Liver (tissue), 9 donors: Measurements from ENCODE around the gene MAB21L4. TPM values are rescaled to one million over a fixed set of nuclear protein-coding genes. Genes with fewer than 3 reads are reported as not detected.

Source experiments
- DNase-seq: peaks from one replicate; pipeline ENCODE4 v3.0.0-alpha.2; 2017; ENCODE audit warnings: low spot score
- H3K27ac ChIP-seq, 2 donors: one replicate each; pipeline ENCODE4 v1.7.0; 2013; ENCODE audit warnings: inconsistent platforms in 2 of 2, low read length in 2 of 2, control low read depth in 1 of 2, low read depth in 1 of 2, mild to moderate bottlenecking in 1 of 2
- H3K27me3 ChIP-seq, 4 donors: one replicate each; pipeline versions ENCODE4 v1.6.1 to v1.7.0; 2013; ENCODE audit warnings: low read length in 3 of 4, inconsistent platforms in 1 of 4, mild to moderate bottlenecking in 1 of 4, moderate library complexity in 1 of 4; ENCODE audit not compliant: control insufficient read depth in 4 of 4, insufficient read depth in 4 of 4
- H3K36me3 ChIP-seq, 4 donors: one replicate each; pipeline versions ENCODE4 v1.6.1 to v1.7.0; 2013; ENCODE audit warnings: low read length in 3 of 4, mild to moderate bottlenecking in 3 of 4, low read depth in 1 of 4, moderate library complexity in 1 of 4; ENCODE audit not compliant: control insufficient read depth in 4 of 4, insufficient read depth in 3 of 4
- H3K4me1 ChIP-seq, 4 donors: one replicate each; pipeline versions ENCODE4 v1.6.1 to v1.7.0; 2013; ENCODE audit warnings: low read length in 3 of 4, mild to moderate bottlenecking in 3 of 4, moderate library complexity in 1 of 4; ENCODE audit not compliant: control insufficient read depth in 4 of 4, insufficient read depth in 4 of 4
- H3K4me3 ChIP-seq, 3 donors: one replicate each; pipeline versions ENCODE4 v1.6.1 to v1.7.0; 2013; ENCODE audit warnings: low read length in 3 of 3, control low read depth in 1 of 3, low read depth in 1 of 3, mild to moderate bottlenecking in 1 of 3
- H3K9ac ChIP-seq, 2 donors: one replicate each; pipeline ENCODE4 v1.7.0; 2013; ENCODE audit warnings: low read length in 2 of 2, mild to moderate bottlenecking in 2 of 2, moderate library complexity in 2 of 2, control low read depth in 1 of 2, low read depth in 1 of 2
- H3K9me3 ChIP-seq, 4 donors: one replicate each; pipeline versions ENCODE4 v1.6.1 to v1.7.0; 2013; ENCODE audit warnings: low read length in 3 of 4; ENCODE audit not compliant: control insufficient read depth in 4 of 4
- EGR1 ChIP-seq, 2 donors: IDR thresholded peaks; 2 replicates each; pipeline ENCODE4 v1.6.1; 2016 to 2018; ENCODE audit warnings: antibody characterized with exemption in 2 of 2, low read depth in 2 of 2
- FOXA1 ChIP-seq: IDR thresholded peaks from 2 replicates; pipeline ENCODE4 v1.6.1; 2016; ENCODE audit warnings: antibody characterized with exemption
- FOXA2 ChIP-seq: IDR thresholded peaks from 2 replicates; pipeline ENCODE4 v1.6.1; 2016; ENCODE audit warnings: antibody characterized with exemption
- GABPA ChIP-seq, 2 donors: IDR thresholded peaks in 1 of 2; conservative IDR thresholded peaks in 1 of 2; 2 replicates each; pipeline ENCODE4 v1.6.1; 2016; ENCODE audit warnings: antibody characterized with exemption in 2 of 2, mild to moderate bottlenecking in 1 of 2, moderate library complexity in 1 of 2
- HNF4A ChIP-seq, 2 donors: conservative IDR thresholded peaks; 2 replicates each; pipeline ENCODE4 v1.6.1; 2016; ENCODE audit warnings: antibody characterized with exemption in 2 of 2, mild to moderate bottlenecking in 2 of 2
- HNF4G ChIP-seq: IDR thresholded peaks from 2 replicates; pipeline ENCODE4 v1.6.1; 2016; ENCODE audit warnings: antibody characterized with exemption
- JUND ChIP-seq, 2 donors: IDR thresholded peaks; 2 replicates each; pipeline ENCODE4 v1.6.1; 2016; ENCODE audit warnings: antibody characterized with exemption in 2 of 2
- MAX ChIP-seq: IDR thresholded peaks from 2 replicates; pipeline ENCODE4 v1.6.1; 2016; ENCODE audit warnings: antibody characterized with exemption
- NR2F2 ChIP-seq: IDR thresholded peaks from 2 replicates; pipeline ENCODE4 v1.6.1; 2016; ENCODE audit warnings: antibody characterized with exemption
- RAD21 ChIP-seq, 2 donors: IDR thresholded peaks; 2 replicates each; pipeline ENCODE4 v1.6.1; 2016; ENCODE audit warnings: antibody characterized with exemption in 2 of 2, mild to moderate bottlenecking in 2 of 2
- RXRA ChIP-seq, 2 donors: IDR thresholded peaks; 2 replicates each; pipeline ENCODE4 v1.6.1; 2017 to 2018; ENCODE audit warnings: antibody characterized with exemption in 2 of 2, mild to moderate bottlenecking in 1 of 2
- SP1 ChIP-seq: IDR thresholded peaks from 2 replicates; pipeline ENCODE4 v1.6.1; 2018; ENCODE audit warnings: antibody characterized with exemption, mild to moderate bottlenecking
- TAF1 ChIP-seq: conservative IDR thresholded peaks from 2 replicates; pipeline ENCODE4 v1.6.1; 2016; ENCODE audit warnings: antibody characterized with exemption, mild to moderate bottlenecking
- WGBS: extraction: QIAGEN DNeasy Blood & Tissue Kit; methylation state at CpG from one replicate; pipeline ENCODE4 v1.1.7; 2013; 5-methylcytosine and 5-hydroxymethylcytosine counted together
- polyA plus RNA-seq, 2 donors: library from polyadenylated mRNA; stranded (reverse) in 1 of 2; unstranded in 1 of 2; fragments of 200-250 nt in 1 of 2; fragments of >200 nt in 1 of 2; fragmentation: Nextera tagmentation in 1 of 2; extraction: Ambion mirVana in 1 of 2; gene quantifications; one replicate each; pipeline versions ENCODE4 v1.2.1 to v1.2.3, GENCODE V29; 2013 to 2015
- total RNA-seq, 2 donors: library from RNA; depleted of rRNA; stranded (reverse); fragments of >200 nt; gene quantifications; one replicate each; pipeline ENCODE4 v1.2.3, GENCODE V29; 2014
- TF ChIP-seq, protein P1 (sequence below): IDR thresholded peaks from 2 replicates; pipeline ENCODE4 v1.6.1; 2016; ENCODE audit warnings: antibody characterized with exemption, mild to moderate bottlenecking
- TF ChIP-seq, protein P2 (sequence below): IDR thresholded peaks from 2 replicates; pipeline ENCODE4 v1.6.1; 2016; ENCODE audit warnings: antibody characterized with exemption
- TF ChIP-seq, protein P3 (sequence below): IDR thresholded peaks from 2 replicates; pipeline ENCODE4 v1.6.1; 2016; ENCODE audit warnings: antibody characterized with exemption
- TF ChIP-seq, protein P4 (sequence below): fragments of 150-350 bp; IDR thresholded peaks from 2 replicates; pipeline ENCODE4 v1.5.1; 2017; ENCODE audit warnings: improper control_type of control experiment, low read depth, low read length; ENCODE audit not compliant: missing input control
- donor health status: healthy.
- donor health status: healthy.
- donor health status: healthy.
- donor health status: healthy.
- donor health status: healthy.

MAB21L4 gene
- total and polyA plus RNA-seq, 4 donors = 0.59 to 8.8 (median 1.1) TPM

- TF ChIP-seq, protein P1, sequence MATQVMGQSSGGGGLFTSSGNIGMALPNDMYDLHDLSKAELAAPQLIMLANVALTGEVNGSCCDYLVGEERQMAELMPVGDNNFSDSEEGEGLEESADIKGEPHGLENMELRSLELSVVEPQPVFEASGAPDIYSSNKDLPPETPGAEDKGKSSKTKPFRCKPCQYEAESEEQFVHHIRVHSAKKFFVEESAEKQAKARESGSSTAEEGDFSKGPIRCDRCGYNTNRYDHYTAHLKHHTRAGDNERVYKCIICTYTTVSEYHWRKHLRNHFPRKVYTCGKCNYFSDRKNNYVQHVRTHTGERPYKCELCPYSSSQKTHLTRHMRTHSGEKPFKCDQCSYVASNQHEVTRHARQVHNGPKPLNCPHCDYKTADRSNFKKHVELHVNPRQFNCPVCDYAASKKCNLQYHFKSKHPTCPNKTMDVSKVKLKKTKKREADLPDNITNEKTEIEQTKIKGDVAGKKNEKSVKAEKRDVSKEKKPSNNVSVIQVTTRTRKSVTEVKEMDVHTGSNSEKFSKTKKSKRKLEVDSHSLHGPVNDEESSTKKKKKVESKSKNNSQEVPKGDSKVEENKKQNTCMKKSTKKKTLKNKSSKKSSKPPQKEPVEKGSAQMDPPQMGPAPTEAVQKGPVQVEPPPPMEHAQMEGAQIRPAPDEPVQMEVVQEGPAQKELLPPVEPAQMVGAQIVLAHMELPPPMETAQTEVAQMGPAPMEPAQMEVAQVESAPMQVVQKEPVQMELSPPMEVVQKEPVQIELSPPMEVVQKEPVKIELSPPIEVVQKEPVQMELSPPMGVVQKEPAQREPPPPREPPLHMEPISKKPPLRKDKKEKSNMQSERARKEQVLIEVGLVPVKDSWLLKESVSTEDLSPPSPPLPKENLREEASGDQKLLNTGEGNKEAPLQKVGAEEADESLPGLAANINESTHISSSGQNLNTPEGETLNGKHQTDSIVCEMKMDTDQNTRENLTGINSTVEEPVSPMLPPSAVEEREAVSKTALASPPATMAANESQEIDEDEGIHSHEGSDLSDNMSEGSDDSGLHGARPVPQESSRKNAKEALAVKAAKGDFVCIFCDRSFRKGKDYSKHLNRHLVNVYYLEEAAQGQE = no peak
- TF ChIP-seq MAX = no peak
Observed at GRCh38 chr2:240917009-240917683, 21.2 kb upstream of the MAB21L4 start (continued).

DNA sequence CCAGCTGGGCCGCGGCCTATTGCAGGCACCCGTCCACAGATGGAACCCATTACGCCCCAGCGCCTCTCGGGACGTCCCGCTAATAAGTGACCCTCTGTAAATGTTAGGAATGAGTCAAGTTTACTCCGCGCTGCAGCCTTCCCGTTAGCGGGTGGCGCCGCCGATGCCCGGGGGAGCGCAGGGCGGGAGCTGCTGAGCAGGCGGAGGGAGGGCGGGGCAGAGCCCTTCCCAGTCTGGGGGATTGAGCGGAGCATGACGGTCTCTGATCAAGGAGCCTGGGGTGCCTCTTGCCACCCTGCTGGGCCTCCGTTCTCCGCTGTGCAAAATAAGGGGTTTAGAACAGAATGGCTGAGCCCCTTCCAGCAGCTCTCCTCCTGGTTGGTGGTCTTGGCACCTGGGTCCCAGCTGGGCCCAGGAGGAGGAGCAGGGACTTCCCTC lies 20.6 kb upstream of the MAB21L4 start:
- WGBS = 45% methylated on average over 24 of the region's 24 CpGs
- H3K9ac ChIP-seq = no peak overlapping the region
- TF ChIP-seq JUND (IDR thresholded peaks at IDR 0.05) = no peak
- TF ChIP-seq RAD21 (IDR thresholded peaks at IDR 0.05) = no peak
- no peak for TF ChIP-seq SP1
- TF ChIP-seq, protein P1 = no peak
- TF ChIP-seq, protein P2, sequence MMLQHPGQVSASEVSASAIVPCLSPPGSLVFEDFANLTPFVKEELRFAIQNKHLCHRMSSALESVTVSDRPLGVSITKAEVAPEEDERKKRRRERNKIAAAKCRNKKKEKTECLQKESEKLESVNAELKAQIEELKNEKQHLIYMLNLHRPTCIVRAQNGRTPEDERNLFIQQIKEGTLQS = no peak
- no peak for TF ChIP-seq HNF4A (conservative IDR thresholded peaks at IDR 0.05)
- TF ChIP-seq, protein P3, sequence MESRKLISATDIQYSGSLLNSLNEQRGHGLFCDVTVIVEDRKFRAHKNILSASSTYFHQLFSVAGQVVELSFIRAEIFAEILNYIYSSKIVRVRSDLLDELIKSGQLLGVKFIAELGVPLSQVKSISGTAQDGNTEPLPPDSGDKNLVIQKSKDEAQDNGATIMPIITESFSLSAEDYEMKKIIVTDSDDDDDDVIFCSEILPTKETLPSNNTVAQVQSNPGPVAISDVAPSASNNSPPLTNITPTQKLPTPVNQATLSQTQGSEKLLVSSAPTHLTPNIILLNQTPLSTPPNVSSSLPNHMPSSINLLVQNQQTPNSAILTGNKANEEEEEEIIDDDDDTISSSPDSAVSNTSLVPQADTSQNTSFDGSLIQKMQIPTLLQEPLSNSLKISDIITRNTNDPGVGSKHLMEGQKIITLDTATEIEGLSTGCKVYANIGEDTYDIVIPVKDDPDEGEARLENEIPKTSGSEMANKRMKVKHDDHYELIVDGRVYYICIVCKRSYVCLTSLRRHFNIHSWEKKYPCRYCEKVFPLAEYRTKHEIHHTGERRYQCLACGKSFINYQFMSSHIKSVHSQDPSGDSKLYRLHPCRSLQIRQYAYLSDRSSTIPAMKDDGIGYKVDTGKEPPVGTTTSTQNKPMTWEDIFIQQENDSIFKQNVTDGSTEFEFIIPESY = no peak
- TF ChIP-seq MAX = no peak
- no peak for TF ChIP-seq EGR1 (IDR thresholded peaks at IDR 0.05; ENCODE audit: low read depth in 2 of 2)
- TF ChIP-seq GABPA (IDR thresholded peaks at IDR 0.05 in 1 of 2, conservative IDR thresholded peaks at IDR 0.05 in 1 of 2) = no peak
- TF ChIP-seq, protein P4, sequence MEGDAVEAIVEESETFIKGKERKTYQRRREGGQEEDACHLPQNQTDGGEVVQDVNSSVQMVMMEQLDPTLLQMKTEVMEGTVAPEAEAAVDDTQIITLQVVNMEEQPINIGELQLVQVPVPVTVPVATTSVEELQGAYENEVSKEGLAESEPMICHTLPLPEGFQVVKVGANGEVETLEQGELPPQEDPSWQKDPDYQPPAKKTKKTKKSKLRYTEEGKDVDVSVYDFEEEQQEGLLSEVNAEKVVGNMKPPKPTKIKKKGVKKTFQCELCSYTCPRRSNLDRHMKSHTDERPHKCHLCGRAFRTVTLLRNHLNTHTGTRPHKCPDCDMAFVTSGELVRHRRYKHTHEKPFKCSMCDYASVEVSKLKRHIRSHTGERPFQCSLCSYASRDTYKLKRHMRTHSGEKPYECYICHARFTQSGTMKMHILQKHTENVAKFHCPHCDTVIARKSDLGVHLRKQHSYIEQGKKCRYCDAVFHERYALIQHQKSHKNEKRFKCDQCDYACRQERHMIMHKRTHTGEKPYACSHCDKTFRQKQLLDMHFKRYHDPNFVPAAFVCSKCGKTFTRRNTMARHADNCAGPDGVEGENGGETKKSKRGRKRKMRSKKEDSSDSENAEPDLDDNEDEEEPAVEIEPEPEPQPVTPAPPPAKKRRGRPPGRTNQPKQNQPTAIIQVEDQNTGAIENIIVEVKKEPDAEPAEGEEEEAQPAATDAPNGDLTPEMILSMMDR = no peak
- no peak for TF ChIP-seq RXRA (IDR thresholded peaks at IDR 0.05)
- TF ChIP-seq HNF4G = no peak
- no peak for TF ChIP-seq FOXA1
- no peak for TF ChIP-seq FOXA2
- TF ChIP-seq TAF1 = no peak
- TF ChIP-seq NR2F2 = no peak
- H3K27ac ChIP-seq = no peak overlapping the region
- DNase-seq = no peak
- peaks cover 0 to 17% (median 5%) of the 10 kb centered on the region in 4 donors for H3K4me1 ChIP-seq
- no peaks in the 10 kb centered on the region for H3K36me3 ChIP-seq
- no peaks in the 10 kb centered on the region for H3K9me3 ChIP-seq
- no peak overlapping the region for H3K4me3 ChIP-seq
- H3K27me3 ChIP-seq = no peaks in the 10 kb centered on the region
